ENCODE data around the gene DPP3. TPM values are rescaled to one million over a fixed set of nuclear protein-coding genes. Genes with fewer than 3 reads are reported as not detected.

The DPP3 gene
- total RNA-seq, 1 donor from 2014 or later: 42.7 TPM

GRCh38 chr11:66510990-66511339 is 30.7 kb downstream of the DPP3 start:
- no peaks in the 10 kb centered on the region for H3K27me3 Mint-ChIP-seq
- peak overlapping the region; percentile 80 for H3K27ac Mint-ChIP-seq
- no peaks in the 10 kb centered on the region for H3K9me3 Mint-ChIP-seq
- peak overlapping the region; percentile 98 for H3K4me3 Mint-ChIP-seq
- H3K36me3 Mint-ChIP-seq: peaks cover 4% of the 10 kb centered on the region
- DNase-seq (ENCODE audit: extremely low spot score, unreplicated experiment): no peak
- H3K4me1 Mint-ChIP-seq (ENCODE audit: unreplicated experiment): peaks cover 7% of the 10 kb centered on the region
- TF ChIP-seq, protein P1, sequence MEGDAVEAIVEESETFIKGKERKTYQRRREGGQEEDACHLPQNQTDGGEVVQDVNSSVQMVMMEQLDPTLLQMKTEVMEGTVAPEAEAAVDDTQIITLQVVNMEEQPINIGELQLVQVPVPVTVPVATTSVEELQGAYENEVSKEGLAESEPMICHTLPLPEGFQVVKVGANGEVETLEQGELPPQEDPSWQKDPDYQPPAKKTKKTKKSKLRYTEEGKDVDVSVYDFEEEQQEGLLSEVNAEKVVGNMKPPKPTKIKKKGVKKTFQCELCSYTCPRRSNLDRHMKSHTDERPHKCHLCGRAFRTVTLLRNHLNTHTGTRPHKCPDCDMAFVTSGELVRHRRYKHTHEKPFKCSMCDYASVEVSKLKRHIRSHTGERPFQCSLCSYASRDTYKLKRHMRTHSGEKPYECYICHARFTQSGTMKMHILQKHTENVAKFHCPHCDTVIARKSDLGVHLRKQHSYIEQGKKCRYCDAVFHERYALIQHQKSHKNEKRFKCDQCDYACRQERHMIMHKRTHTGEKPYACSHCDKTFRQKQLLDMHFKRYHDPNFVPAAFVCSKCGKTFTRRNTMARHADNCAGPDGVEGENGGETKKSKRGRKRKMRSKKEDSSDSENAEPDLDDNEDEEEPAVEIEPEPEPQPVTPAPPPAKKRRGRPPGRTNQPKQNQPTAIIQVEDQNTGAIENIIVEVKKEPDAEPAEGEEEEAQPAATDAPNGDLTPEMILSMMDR (conservative IDR thresholded peaks at IDR 0.05): no peak

DNA sequence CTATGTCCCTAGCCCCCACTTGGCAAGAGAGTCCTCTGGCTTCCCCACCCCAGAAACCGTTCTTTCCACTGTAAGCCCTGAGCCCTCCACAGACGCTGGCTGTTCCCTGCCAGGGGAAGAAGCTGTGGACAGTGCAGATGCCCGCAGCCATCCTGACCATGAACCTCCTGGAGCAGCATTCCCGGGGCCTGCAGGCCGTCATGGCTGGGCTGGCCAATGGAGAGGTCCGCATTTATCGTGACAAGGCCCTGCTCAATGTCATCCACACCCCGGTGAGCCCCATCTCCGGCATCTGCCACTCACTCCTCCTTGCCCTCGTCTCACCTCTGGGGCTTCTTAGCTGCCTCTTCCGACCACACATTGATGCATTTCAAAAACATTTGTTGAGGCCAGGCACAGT is 43.4 kb downstream of the DPP3 start:
- Mint-ChIP-seq H3K4me3 (no peak overlapping the region), H3K9me3 (no peaks in the 10 kb centered on the region), H3K4me1 (ENCODE audit: unreplicated experiment) (no peaks in the 10 kb centered on the region), H3K27ac (no peak overlapping the region), H3K36me3 (peaks cover 19% of the 10 kb centered on the region), H3K27me3 (no peaks in the 10 kb centered on the region)
- TF ChIP-seq, protein P1 (conservative IDR thresholded peaks at IDR 0.05): no peak
- DNase-seq (ENCODE audit: extremely low spot score, unreplicated experiment): no peak

- TF ChIP-seq, protein P1 (conservative IDR thresholded peaks at IDR 0.05): no peak
- Mint-ChIP-seq H3K4me1 (ENCODE audit: unreplicated experiment) (no peaks in the 10 kb centered on the region), H3K27ac (no peak overlapping the region), H3K27me3 (no peaks in the 10 kb centered on the region), H3K9me3 (no peaks in the 10 kb centered on the region), H3K36me3 (peaks cover 19% of the 10 kb centered on the region), H3K4me3 (no peak overlapping the region)
- DNase-seq (ENCODE audit: extremely low spot score, unreplicated experiment): no peak
Observed at GRCh38 chr11:66524304-66525040, 44.2 kb downstream of the DPP3 start.

DNA sequence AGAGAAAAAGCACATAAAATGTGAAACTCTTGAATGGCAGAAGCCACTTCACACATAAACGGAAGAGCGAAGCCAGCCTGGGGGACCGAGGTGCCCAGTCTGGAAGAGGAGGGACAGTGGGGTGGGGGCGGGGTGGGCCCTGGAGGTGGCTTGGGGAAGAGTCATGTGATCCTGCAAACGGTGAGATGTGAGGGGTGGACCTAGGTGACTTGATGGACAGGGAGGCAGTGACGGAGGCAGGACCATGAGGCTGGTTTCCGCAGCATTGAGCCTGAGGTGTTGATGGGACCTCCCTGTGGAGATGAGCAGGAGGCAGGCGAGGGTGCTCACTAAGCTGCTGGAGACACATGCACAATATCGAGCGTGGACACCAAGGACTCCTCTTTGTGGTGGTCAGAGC is 48.8 kb downstream of the DPP3 start:
- no peak overlapping the region for H3K27ac Mint-ChIP-seq
- no peak for DNase-seq (ENCODE audit: extremely low spot score, unreplicated experiment)
- no peak overlapping the region for H3K4me3 Mint-ChIP-seq
- peaks cover 3% of the 10 kb centered on the region for H3K36me3 Mint-ChIP-seq
- no peaks in the 10 kb centered on the region for H3K4me1 Mint-ChIP-seq (ENCODE audit: unreplicated experiment)
- TF ChIP-seq, protein P1 (conservative IDR thresholded peaks at IDR 0.05): no peak
- H3K27me3 Mint-ChIP-seq: no peaks in the 10 kb centered on the region
- H3K9me3 Mint-ChIP-seq: no peaks in the 10 kb centered on the region

DNA sequence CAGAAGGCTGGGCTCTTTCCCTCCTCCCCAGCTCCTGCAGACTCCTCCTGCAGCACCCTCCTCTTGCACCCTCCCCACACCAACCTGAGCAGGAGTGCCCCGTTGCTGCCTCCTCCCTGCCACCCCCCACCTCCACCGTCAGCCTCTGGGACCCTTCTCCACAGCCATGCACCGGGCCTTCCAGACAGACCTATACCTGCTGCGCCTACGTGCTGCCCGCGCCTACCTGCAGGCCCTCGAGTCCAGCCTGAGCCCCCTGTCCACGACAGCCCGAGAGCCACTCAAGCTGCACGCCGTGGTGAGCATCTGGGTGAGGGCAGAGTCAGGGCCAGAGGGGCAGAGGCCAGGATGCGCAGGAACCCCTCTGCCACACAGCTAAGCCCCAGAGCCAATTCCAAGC is 49.4 kb downstream of the DPP3 start:
- TF ChIP-seq, protein P1 (conservative IDR thresholded peaks at IDR 0.05): no peak
- no peaks in the 10 kb centered on the region for H3K4me1 Mint-ChIP-seq (ENCODE audit: unreplicated experiment)
- H3K9me3 Mint-ChIP-seq: no peaks in the 10 kb centered on the region
- no peak overlapping the region for H3K27ac Mint-ChIP-seq
- H3K4me3 Mint-ChIP-seq: no peak overlapping the region
- no peaks in the 10 kb centered on the region for H3K27me3 Mint-ChIP-seq
- no peak for DNase-seq (ENCODE audit: extremely low spot score, unreplicated experiment)
- H3K36me3 Mint-ChIP-seq: no peaks in the 10 kb centered on the region

Measured in type B pancreatic cell (in vitro differentiated cells).